ENCODE results near the gene RUNX3. TPM values are rescaled to one million over a fixed set of nuclear protein-coding genes. Genes with fewer than 3 reads are reported as not detected.

The RUNX3 gene
- total and polyA plus RNA-seq, 2 donors (not counting 1 experiment from before 2014, with no cell fraction given), result 86.0 to 127 TPM

DNA sequence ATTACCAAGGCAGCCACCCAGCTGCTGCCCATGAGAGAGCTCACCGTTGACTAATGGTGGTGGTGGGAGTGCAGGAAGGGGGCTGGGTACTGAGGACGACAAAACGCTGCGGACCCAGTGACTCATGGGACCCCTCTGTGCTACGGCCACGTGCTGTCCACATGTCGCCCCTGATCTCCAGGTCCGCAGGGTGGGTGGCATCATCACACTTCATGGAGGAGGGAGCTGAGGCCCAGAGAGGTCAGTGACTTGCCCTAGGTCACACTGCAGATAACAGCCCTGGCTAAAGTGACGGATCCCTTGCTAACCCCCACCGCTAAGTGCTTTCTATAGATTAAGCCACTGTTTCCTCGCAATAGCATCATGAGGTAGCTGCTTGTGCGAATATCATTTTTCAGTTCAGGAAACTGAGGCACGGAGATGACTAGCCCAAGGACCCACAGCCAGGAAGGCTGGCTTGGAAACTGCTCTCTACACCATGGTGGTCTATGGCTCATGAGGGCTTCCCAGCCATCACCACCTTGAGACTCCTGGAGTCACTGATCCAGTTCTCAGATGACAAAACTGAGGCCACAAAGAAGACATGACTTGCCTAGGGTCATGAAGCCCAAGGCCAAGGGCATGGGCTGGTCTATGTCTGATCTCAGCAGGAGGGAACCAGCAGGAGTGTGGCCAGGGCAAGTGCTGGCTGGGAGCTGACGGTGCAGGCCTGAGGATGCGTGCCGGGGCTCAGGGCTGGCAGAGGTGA is 12.6 kb downstream of the RUNX3 start:
- Histone ChIP-seq H3K4me1 (ENCODE audit: control insufficient read depth in 2 of 2, insufficient read depth in 2 of 2, low read length in 2 of 2) (peaks cover 16 to 41% of the 10 kb centered on the region in 2 donors), H2AFZ (ENCODE audit: insufficient read depth, low read depth, low read length, poor library complexity, severe bottlenecking) (no peak overlapping the region), H3K9me3 (ENCODE audit: control extremely low read depth in 1 of 3, control insufficient read depth in 2 of 3, insufficient read depth in 1 of 3, low read length in 2 of 3) (no peaks in the 10 kb centered on the region), H3K9ac (ENCODE audit: low read length) (no peak overlapping the region), H3K4me3 (ENCODE audit: control extremely low read depth in 1 of 5, extremely low read depth in 1 of 5, insufficient read depth in 1 of 5, low read depth in 2 of 5, low read length in 4 of 5) (no peak overlapping the region), H3K27ac (ENCODE audit: low read length in 2 of 2) (no peak overlapping the region), H3K79me2 (ENCODE audit: control insufficient read depth, insufficient read depth, low read length) (peaks cover 98% of the 10 kb centered on the region), H3K36me3 (replicated peaks in 1 of 2; ENCODE audit: control extremely low read depth in 1 of 2, control insufficient read depth in 1 of 2, extremely low read depth in 1 of 2, insufficient read depth in 2 of 2, low read length in 1 of 2) (peaks cover 4 to 90% of the 10 kb centered on the region in 2 experiments), H4K20me1 (ENCODE audit: control insufficient read depth, insufficient read depth, low read length, poor library complexity, severe bottlenecking) (peaks cover 100% of the 10 kb centered on the region), H3K27me3 (replicated peaks in 1 of 4; ENCODE audit: control extremely low read depth in 1 of 4, control insufficient read depth in 3 of 4, insufficient read depth in 4 of 4, low read length in 3 of 4) (no peaks in the 10 kb centered on the region), H3K4me2 (replicated peaks; ENCODE audit: low read depth, low read length, poor library complexity, severe bottlenecking) (no peak overlapping the region)
- no peak for ATAC-seq (ENCODE audit: low read depth)
- Mint-ChIP-seq H3K4me3 (no peak overlapping the region), H3K4me1 (peaks cover 55% of the 10 kb centered on the region), H3K9me3 (ENCODE audit: insufficient read depth) (no peaks in the 10 kb centered on the region), H3K27me3 (no peaks in the 10 kb centered on the region), H3K27ac (no peak overlapping the region)
- intact Hi-C loops (cut with micrococcal nuclease), result no loop called here
- TF ChIP-seq EZH2 (IDR thresholded peaks at IDR 0.05; ENCODE audit: borderline replicate concordance, insufficient read depth, low read depth, low read length, poor library complexity, severe bottlenecking) (no peak), CTCF (IDR thresholded peaks at IDR 0.05) (no peak)
- CTCF ChIA-PET, result interaction anchor here (1.2 kb wide), 1 partner anchor 9 kb away, joined by 3 read pairs; no protein-coding TSS in a partner anchor
- POLR2A ChIA-PET, result interaction anchor here (0.5 kb wide), 1 partner anchor 1163 kb away, joined by 3 read pairs; no protein-coding TSS in a partner anchor
- 95% methylated on average over 13 of the region's 16 CpGs for WGBS (ENCODE audit: insufficient coverage)
- no peak for DNase-seq
